CD4-positive, alpha-beta T cell treated with Interferon gamma for 1 hour (primary cell): ENCODE data around the gene NOS1AP.

Experiments
- DNase-seq: peaks from one replicate; pipeline ENCODE4 v3.0.0-alpha.2; 2020

Gene NOS1AP

GRCh38 chr1:162271972-162272371, 202.5 kb downstream of the NOS1AP start:
- DNase-seq = no peak

- no peak for DNase-seq
Measured at GRCh38 chr1:162272419-162272818, 202.9 kb downstream of the NOS1AP start.

DNA sequence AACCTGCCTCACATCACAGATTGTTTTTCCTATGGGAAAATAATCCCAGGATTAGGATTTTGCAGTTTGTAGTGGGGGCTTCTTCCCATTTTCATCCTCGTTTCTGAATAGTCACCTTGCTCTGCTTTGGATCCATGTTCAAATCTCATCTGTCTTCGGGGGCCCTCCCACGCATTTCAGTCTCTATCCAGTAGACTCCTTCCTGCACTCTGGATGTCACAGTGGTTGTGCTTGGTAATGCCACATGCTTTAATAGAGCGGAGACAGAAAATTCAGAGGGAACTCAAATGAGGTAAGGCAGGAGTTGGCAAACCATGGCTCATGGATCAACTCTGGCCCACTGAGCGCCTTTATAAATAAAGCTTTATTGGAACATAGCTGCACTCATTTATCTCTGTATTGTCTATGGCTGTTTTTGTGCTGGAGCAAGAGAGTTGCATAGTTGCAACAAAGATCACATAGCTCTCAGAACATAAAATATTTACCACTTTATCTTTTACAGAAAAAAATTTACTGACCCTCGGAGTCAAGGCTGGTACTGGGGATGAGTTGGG, 206.2 kb downstream of the NOS1AP start:
- no peak for DNase-seq

DNA sequence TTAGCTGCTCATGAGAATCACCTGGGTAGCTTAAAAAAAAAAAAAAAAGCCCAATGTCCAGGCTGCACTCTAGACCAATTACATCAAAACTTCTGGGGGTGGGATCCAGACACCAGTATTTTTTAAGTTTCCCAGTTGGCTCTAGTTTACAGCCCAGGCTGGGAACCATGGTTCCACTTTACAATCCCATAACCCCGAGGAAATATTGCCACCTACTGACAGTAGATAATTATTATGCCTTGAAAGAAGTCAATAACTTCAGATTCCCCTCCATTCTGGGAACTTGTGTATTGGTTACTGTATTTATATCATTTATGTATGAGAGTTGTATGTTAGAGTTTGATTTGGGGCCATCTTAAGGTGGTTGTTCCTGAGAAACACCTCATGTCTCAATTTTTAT, 207.0 kb downstream of the NOS1AP start:
- no peak for DNase-seq

DNA sequence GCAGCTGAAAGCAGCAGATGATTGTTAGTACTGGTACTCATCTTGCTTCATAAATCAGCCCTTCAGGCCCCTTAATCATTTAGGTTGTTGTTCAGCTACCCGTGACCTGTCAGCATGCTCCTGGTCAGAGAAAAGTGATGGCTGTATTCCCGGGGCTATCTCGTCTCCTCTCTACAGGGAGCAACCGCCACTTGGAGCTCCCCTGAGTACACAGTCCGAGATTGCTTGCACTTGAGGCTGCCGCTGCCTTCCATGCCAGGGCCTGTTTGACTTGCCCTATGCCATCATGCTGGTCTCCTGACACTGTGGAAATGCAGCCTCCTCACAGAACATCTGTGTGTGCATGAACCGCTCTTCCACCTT, 209.6 kb downstream of the NOS1AP start:
- no peak for DNase-seq

DNA sequence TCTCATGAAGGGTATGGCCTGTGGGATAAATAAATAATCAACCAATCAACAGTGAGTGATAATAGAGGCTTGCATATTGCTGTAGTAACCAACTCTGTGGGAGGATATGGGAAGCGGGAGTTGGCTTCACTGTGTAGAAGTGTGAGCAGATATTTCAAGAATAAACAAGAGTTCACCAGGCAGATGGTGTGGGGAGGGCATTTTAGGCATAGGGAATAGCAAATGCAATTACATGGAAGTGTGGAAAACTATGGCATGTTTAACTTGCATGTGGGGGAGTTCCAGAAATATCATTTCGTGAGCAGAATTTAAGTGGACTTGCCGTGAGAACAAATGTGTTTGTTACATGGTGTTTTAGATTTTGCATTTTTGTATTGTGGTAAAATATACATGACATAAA, 211.9 kb downstream of the NOS1AP start:
- no peak for DNase-seq

DNA sequence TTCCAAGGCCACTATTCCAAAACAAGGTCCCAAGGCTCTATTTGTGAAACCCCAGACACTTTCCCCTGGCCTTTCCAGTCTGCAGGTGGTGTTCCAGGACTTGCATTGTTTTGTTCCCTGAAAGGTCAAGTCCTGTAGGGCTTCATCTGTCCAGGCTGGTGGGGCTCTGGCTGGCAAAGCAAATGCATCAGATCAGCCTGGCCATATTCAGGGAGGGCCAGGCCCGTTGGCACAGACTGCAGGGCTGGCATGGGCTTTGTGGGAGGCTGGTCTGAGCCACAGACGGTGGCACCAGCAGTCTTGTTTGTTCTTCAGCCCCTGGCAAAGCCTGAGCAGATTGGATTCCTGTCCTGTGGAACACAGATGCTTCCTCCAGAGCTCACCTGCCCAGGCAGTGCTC, 214.2 kb downstream of the NOS1AP start:
- DNase-seq = no peak

DNA sequence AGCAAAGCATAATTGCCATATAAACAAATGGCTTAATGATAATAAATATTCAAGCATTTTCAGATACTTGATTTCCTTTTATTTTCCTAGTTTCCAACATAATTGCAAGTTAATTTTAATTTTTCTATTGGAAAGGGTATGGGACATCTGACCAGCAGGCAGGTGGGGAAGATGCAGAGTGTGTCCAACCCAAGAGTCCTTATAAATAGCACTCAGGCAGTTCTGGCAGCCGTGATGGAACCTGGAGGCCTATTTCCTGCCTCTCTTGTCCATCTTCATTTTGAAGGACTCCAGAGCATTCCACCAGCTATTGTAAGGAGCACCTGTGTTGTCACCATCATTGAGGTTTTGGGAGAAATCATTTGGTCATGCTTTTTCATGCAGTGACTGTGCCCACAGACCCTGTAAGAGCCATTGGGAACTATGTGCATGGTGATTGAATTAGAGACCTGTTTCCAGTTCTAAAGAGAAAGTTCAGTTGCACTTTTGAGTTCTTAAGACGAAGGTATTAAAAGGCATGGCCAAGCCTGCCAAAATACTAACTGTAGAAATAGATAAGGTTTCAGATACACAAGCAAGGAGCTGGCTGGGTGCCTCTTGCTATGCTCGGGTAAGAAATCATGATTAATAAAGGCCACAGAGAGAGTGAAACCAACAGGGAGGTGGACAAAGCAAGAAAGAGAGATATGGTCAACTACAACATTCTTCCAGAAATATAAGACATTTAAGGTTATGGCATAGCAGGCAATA, 214.9 kb downstream of the NOS1AP start:
- no peak for DNase-seq

DNA sequence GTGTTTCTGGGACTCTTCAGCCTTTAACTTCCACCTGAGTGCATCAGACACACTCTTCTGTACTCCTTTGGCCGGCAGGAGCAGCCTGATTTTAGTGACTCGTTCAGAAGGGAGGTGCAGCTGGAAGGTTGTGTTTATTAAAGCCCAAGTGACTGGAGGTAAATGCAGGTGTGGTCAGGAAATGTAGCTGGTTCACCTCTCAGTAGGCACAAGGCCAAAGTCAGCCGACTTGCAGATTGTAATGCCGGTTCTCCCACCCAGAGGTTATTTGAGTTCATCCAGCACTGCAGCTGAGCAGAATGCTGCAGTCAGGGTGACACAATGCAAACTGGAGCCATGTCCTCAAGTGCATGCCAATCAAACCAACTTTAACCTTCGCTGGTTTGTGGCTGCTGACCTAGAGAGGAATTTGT, 215.7 kb downstream of the NOS1AP start:
- DNase-seq = no peak

GRCh38 chr1:162291000-162291399, 221.5 kb downstream of the NOS1AP start:
- DNase-seq = no peak

- DNase-seq = no peak
Measured at GRCh38 chr1:162292422-162292849, 222.9 kb downstream of the NOS1AP start.

- DNase-seq = no peak
Measured at GRCh38 chr1:162293073-162293692, 223.7 kb downstream of the NOS1AP start.

- no peak for DNase-seq
Measured at GRCh38 chr1:162294015-162294414, 224.5 kb downstream of the NOS1AP start.

GRCh38 chr1:162297208-162297607, 227.7 kb downstream of the NOS1AP start:
- no peak for DNase-seq

GRCh38 chr1:162298266-162298665, 228.8 kb downstream of the NOS1AP start:
- DNase-seq = no peak

DNA sequence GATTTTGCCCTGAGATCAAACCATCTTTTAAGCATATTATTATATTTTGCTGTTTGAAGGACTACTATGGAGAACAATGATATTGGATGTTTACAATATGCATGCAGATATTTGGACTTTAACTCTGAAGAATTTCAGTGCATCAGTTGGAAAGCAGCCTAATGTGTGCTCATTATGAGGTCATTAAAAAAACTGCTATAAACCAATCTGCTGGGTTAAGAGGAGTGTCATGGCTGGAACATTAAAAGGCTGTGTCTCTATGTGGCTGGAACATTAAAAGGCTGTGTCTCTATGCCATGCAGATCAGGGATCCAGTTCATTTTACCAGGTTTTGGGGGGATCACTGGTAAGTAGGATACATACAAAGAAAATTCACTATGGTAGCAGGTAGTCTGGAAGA, 229.5 kb downstream of the NOS1AP start:
- DNase-seq = no peak

- no peak for DNase-seq
Measured at GRCh38 chr1:162300057-162300917, 230.8 kb downstream of the NOS1AP start.

GRCh38 chr1:162301696-162302095, 232.2 kb downstream of the NOS1AP start:
- no peak for DNase-seq

GRCh38 chr1:162302306-162303003, 233.0 kb downstream of the NOS1AP start:
- no peak for DNase-seq

DNA sequence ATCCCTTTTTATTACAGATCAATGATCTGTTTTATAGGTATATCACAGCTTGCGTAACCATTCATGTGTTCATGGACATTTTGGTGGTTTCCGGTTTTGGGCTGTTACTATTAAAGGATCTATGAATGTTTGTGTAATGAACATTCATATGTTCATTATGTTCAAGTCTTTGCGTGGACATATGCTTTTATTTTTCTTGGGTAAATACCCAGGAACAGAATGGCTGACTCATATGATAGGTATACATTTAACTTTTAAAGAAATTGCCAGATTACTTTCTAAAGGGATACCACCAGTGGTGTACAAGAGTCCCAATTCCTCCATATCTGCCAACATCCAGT, 233.5 kb downstream of the NOS1AP start:
- no peak for DNase-seq

DNA sequence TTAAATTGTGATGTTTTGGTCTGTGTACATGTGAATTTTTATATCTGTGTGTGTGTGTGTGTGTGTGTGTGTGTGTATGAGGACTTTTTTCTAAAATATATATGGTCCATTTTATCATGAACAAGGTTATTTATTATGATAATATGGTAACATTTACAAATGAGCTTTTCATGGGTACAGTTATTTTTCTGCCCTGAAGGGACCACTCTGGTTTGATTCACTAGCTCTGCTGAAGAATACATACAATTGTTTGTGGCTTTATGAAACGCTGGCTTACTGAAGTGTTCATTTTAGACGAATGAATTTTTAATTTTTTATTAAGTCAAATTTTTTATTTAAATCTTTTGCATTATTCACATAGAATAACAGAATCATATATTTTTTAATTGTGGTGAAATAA, 235.2 kb downstream of the NOS1AP start:
- no peak for DNase-seq

- no peak for DNase-seq
Measured at GRCh38 chr1:162305969-162306368, 236.5 kb downstream of the NOS1AP start.

- no peak for DNase-seq
Measured at GRCh38 chr1:162310337-162310736, 240.8 kb downstream of the NOS1AP start.
